Epithelial cell of esophagus (primary cell): ENCODE data around the gene PLXND1.
"Not testable (repeated sequence)": the region's sequence is repeated elsewhere in the genome, so short reads cannot be mapped to it uniquely, and the experiment has no call there.

Experiments used
- DNase-seq: peaks from one replicate; pipeline ENCODE4 v3.0.0; 2010; ENCODE audit warnings: low read depth
- H3K4me3 ChIP-seq: 2 replicates; pipeline ENCODE4 v1.5.1; 2011; ENCODE audit warnings: mild to moderate bottlenecking, low read length, control low read depth
- TF ChIP-seq, protein P1 (sequence below): IDR thresholded peaks from 2 replicates; pipeline ENCODE4 v1.5.1; 2011; ENCODE audit warnings: low read depth, mild to moderate bottlenecking, low read length, control low read depth, inconsistent platforms; ENCODE audit not compliant: insufficient read depth; ENCODE audit errors: missing control alignments

PLXND1 gene

DNA sequence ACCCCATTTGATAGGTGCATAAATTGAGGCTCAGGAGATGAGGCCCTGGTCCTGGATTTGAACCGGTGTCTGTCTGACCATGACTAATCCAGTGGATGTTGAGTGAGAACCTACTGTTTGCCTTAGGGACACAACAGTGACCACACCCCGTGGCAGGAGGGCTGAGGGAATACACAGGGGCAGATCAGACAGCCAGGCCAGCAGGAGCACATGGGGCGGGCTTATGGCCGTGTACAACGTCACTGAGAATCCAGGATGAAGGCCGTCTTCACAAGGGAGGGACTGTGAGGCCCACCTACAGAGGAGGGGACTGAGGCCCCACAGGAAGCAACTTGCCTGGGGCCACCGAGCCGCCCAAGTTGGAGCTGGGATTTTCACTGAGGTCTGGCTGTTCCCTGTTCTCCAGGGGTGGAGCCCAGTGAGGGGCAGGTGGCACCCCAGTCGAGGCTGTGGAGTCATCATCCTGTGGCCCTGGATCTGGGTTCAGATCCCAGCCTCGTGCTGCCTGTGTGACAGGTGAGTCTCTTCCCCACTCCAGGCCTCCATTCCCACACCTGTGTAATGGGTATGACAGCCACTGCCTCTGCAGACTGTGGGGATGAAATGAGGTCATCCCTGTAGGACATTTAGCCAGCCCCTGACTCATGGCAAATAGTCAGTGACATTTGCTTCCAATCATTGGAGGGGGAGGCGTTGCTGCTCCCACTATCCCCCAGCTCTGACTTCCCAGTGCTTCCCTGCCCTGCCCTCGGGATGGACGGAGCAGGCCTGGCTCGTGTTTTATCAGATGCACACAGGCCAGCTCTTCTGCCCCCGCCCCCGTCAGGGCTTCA lies 6.3 kb upstream of the PLXND1 start:
- H3K4me3 ChIP-seq: no peak overlapping the region
- TF ChIP-seq, protein P1, sequence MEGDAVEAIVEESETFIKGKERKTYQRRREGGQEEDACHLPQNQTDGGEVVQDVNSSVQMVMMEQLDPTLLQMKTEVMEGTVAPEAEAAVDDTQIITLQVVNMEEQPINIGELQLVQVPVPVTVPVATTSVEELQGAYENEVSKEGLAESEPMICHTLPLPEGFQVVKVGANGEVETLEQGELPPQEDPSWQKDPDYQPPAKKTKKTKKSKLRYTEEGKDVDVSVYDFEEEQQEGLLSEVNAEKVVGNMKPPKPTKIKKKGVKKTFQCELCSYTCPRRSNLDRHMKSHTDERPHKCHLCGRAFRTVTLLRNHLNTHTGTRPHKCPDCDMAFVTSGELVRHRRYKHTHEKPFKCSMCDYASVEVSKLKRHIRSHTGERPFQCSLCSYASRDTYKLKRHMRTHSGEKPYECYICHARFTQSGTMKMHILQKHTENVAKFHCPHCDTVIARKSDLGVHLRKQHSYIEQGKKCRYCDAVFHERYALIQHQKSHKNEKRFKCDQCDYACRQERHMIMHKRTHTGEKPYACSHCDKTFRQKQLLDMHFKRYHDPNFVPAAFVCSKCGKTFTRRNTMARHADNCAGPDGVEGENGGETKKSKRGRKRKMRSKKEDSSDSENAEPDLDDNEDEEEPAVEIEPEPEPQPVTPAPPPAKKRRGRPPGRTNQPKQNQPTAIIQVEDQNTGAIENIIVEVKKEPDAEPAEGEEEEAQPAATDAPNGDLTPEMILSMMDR: no peak
- no peak for DNase-seq

DNA sequence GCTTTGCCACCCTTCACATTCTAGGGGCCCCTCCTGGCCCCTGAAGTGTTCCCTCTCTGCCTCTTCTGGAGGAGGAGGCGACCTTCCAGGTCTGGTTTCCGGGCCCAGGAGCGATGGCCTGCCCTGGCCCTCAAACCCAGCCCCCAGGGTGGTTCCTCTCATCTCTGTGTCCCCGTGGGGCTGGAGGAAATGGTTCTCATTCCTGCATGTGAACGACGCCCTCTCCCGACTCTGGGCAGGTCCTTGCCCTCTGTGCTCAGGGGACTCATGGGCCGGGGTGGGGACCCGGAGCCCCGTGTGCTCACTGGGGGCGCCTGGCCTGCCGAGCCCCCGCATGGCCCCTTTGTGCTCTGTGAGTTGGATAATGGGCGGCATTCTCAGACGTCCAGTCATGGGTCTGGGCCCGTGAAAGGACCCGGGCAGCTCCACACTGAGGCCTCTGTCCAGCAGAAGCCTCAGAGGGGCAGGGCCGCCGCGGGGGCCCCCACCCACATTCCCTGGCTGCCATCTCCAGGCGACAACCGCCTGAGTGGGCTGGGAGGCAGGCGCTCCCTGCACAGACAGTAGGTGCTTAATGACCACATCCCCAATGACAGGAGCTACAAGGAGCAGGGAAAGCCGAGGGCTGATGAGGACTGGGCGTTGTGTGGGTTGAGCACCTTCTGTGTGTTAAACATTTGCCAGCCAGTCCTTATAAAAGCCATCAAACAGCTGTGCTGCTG lies 5.5 kb upstream of the PLXND1 start:
- TF ChIP-seq, protein P1: no peak
- no peak for DNase-seq
- H3K4me3 ChIP-seq: no peak overlapping the region

DNA sequence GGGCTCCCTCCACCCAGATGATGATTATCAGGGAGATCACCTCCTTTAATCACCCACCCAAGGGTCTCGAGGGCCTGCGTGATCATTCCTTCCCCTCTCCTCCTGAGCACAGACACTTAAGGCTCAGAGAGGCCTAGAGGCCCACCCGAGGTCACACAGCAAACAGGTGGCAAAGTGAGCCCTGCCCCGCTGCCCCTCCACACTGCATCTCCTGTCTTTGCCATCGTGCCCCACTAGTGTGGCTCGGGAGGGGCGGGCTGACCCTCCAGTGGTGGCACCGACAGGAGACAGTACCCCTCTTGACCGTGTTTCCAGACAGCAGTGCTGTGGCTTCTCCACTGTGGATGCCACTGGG lies 4.9 kb upstream of the PLXND1 start:
- H3K4me3 ChIP-seq: no peak overlapping the region
- TF ChIP-seq, protein P1: no peak
- no peak for DNase-seq

DNA sequence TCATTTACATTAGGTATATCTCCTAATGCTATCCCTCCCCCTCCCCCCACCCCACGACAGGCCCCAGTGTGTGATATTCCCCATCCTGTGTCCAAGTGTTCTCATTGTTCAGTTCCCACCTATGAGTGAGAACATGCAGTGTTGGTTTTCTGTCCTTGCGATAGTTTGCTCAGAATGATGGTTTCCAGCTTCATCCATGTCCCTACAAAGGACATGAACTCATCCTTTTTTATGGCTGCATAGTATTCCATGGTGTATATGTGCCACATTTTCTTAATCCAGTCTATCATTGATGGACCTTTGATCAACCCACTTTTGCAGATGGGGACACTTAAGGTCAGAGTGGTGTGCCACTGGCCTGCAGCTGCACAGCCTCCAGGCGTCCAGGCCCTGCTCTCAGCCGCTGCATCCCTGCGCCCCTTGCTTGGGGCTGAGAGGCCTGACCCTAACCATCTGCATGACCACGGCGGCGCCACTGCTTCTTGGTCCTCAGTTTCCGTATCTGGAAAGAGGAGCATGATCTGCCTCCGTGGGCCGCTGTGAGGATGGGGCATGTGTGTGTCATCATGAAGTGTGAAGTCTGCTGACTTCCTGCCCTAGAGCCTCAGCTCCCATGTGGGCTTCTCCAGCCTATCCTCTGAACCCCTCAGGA lies 4.4 kb upstream of the PLXND1 start:
- not testable (repeated sequence) for H3K4me3 ChIP-seq, DNase-seq

DNA sequence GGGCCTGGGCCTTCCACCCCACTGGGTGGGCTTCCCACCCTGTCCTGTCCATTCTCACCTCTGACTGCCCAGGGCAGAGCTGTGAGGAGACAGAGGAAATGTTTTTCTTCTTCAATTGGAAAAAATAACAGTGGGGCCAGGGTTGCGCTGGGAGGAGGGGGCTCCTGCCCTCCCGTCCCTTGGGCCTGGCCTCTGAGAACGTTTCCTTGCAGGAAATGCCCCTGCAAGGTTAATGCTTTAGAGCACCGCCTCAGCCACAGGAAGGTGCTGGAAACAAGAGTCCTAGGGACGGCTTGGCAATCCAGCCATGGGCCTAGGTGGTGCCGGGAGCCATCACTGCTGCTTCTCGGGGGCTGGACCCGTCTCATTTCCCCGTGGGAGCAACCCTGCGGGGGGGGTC lies 3.8 kb upstream of the PLXND1 start:
- TF ChIP-seq, protein P1: no peak
- DNase-seq: no peak
- no peak overlapping the region for H3K4me3 ChIP-seq

DNA sequence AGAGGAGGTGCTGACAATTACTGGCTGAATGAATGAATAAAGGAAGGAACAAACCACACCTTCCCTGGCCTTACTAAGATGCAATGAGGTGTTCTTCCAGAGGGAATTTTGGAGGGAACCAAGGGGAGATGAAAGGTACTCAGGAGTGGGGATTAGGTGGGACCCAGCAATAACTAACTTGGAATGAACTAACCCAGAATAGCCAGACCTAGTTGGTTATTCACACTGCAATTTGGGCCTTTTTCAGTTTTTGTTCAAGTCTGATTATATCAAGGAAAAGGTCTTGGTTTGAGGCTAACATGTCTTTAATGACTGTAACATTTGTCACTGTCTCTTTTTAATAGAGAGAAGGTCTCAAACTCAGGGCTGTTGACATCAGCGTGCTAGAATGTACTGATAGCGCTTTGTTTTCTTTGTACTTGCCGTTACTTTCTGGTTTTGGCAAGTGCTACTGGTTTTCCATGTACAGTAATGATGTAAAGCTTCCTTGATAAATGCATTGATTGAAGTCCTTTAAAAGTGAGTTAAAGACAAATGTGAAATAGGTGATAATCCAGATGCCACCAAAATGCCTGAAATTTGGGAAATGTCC lies 3.2 kb upstream of the PLXND1 start:
- DNase-seq: no peak
- TF ChIP-seq, protein P1: no peak

More for the DNA sequence above, 3.2 kb upstream of the PLXND1 start:
- H3K4me3 ChIP-seq: no peak overlapping the region
